A172 (cell line): Measurements from ENCODE around the gene ATXN7L3B. TPM values are rescaled to one million over a fixed set of nuclear protein-coding genes. Genes with fewer than 3 reads are reported as not detected.
A peak's percentile ranks its signal among the peaks of the same experiment; 100 is the strongest.

Source experiments
- DNase-seq: peaks from one replicate; pipeline ENCODE4 v3.0.0-alpha.2; 2015; ENCODE audit warnings: low spot score
- total RNA-seq: library from RNA; depleted of rRNA; stranded (reverse); fragments of >200 nt; shearing (Covaris generic); gene quantifications from 2 replicates; pipeline ENCODE4 v1.2.3, GENCODE V29; 2014; rRNA removed

The ATXN7L3B gene, protein sequence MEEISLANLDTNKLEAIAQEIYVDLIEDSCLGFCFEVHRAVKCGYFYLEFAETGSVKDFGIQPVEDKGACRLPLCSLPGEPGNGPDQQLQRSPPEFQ
- 18.4 and 19.3 TPM in 2 replicates for total RNA-seq

DNA sequence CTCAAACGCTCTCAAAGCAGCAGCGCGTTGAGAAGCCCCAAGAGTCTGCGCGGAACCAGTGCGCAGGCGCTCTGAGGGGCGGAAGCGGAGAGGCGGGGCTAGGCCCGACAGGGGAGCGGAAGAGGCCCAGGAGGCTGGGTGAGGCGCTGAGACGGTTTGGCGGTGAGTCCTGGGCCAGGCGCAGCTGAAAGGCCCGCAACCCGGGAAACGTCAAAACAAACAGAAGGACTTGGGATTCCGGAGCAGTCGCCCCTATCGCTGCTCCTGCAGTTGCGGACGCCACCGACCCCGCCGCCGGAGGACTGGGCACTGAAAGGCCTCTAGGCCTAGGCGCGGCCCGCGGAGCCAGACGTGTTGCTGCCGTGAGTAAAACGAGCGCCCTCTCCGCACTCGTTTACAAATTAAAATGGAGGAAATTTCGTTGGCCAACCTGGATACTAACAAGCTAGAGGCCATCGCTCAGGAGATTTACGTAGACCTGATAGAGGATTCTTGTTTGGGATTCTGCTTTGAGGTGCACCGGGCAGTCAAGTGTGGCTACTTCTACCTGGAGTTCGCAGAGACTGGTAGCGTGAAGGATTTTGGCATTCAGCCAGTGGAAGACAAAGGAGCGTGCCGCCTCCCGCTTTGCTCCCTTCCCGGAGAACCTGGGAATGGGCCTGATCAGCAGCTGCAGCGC lies at the start of gene ATXN7L3B:
ATXN7L3B (plus strand) TSS at position 129 of the 679 bp plus-strand sequence; CDS start at position 407, 278 bp downstream.
- peak; percentile 83 for DNase-seq

DNA sequence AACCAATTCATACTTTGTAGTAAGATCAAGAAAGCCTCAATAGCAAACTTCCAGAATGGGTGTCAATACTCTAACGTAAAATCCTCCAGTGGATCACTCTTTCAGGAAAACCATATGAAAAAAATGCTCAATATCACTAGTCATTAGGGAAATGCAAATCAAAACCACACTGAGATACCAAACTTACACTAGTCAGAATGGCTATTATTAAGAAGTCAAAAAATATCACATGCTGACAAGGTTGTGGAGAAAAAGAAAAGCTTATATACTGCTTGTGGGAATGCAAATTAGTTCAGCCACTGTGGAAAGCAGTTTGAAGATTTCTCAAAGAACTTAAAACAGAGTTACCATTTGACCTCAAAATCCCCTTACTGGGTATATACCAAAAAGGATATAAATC lies 49.5 kb upstream of the ATXN7L3B start:
- DNase-seq: no peak

DNA sequence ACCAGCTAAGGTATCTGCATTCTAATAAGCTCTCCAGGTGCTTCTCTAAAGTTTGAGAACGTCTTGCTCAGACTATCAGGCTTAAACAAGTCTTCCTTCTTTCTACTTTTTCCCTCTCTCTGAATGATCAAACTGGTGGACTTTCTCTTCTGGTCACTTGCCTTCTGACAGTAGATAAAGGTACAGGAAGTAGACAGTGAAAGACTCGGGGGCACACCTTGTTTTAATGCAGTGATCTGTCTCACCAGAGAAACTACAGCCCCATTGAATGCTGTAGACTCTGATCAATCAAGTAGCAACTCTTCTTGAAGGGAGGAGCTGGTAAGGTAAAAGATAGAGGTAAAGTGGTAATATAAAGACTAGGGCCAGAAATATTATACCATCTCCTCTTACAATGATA lies 48.1 kb upstream of the ATXN7L3B start:
- no peak for DNase-seq

DNA sequence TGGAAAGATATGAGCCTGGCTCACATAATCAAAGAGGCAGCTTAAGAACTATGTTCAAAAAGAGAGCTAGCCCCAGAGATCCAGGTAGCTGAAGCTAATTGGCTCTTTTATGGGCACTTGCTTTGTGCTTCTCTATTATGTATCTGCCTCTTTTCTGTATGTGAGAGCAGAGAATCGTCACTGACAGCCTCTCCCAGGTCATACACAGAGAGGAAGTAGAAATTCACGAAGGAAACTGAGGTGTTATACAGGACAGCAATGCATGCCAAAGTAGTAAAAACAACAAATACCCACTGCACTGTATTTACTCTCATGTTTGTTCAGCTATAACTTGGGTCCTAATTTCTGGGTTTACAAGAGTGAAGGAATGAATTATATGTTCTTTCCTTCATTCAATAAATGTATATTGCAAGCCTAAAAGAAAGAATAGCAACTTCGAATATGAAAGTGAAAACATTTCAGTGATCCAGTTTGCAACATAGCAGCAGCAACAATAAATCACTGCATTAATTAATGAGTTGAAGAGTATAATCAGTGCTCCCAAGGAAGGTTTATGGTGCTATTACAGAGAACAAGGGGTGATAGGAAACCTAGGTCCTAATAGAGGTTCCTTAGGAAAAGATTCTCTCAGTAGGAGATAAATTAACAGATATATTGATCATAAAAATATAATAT lies 47.1 kb upstream of the ATXN7L3B start:
- no peak for DNase-seq

DNA sequence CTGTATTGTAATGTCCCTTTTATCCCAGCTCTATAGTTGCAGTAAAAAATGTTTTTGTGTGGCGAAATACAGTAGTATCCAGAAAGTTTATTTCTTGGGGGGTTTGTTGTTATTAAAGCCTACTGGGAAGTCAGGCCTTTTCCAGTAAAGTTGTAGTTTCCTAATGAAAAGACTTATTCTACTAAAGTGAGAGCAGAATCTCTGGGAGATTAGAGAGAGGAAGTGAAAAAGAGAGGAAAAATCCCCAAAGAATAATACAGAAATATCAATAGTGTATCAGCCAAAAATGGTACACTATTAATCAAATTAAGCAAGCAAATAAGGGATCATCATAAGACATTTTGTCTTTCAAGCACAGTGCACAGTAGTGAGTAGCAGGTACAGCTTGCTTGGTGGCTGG lies 46.3 kb upstream of the ATXN7L3B start:
- DNase-seq: no peak

DNA sequence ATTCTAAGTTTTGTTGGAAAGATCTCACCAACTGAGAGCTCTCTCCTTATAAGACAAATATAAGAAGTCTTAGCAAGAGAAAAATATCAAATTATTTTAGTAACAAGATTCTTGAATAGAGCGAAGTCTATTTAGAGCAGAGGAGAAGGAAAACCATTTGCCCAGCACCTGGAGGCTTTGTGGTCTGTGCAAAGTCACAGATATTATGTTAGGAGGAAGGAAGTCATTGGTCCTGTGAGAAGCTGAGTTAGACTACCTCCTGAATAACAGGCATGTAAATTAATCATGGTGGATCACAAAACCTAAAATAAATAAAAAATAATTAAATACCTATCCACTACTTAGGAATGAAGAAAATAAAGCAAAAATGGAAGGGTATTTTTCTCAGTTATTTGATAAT lies 38.4 kb upstream of the ATXN7L3B start:
- no peak for DNase-seq

DNA sequence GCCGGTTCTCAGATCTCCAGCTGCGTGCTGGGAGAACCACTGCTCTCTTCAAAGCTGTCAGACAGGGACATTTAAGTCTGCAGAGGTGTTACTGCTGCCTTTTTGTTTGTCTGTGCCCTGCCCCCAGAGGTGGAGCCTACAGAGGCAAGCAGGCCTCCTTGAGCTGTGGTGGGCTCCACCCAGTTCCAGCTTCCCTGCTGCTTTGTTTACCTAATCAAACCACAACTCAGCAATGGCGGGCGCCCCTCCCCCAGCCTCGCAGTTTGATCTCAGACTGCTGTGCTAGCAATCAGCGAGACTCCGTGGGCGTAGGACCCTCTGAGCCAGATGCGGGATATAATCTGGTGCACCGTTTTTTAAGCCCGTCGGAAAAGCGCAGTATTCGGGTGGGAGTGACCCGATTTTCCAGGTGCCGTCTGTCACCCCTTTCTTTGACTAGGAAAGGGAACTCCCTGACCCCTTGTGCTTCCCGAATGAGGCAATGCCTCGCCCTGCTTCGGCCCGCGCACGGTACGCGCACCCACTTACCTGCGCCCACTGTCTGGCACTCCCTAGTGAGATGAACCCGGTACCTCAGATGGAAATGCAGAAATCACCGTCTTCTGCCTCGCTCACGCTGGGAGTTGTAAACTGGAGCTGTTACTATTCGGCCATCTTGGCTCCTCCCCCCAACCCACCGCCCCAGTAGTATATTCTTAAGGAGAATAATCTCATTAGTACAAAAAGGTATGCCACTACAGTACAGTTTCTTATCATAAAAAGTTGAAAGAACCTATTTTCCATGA lies 28.6 kb upstream of the ATXN7L3B start:
- DNase-seq: peak; percentile 4

DNA sequence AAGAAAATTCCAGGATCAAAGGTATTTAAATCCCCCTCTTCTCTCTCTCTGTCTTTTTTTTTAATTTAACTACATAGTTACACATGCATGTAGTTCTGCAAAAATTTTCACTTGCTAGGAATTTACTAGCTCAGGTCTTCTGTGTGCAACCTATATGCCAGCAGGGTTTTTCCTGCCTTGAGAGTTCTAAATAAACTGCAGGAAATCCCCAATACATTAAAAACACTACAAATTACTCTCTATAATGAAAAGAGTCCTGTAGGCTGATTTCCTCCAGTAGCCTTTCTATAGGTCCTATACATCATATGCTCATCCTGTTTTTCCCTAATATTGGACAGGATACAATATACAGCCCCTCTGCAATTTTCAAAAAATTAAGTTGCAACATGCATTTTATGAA lies 27.7 kb upstream of the ATXN7L3B start:
- DNase-seq: no peak

DNA sequence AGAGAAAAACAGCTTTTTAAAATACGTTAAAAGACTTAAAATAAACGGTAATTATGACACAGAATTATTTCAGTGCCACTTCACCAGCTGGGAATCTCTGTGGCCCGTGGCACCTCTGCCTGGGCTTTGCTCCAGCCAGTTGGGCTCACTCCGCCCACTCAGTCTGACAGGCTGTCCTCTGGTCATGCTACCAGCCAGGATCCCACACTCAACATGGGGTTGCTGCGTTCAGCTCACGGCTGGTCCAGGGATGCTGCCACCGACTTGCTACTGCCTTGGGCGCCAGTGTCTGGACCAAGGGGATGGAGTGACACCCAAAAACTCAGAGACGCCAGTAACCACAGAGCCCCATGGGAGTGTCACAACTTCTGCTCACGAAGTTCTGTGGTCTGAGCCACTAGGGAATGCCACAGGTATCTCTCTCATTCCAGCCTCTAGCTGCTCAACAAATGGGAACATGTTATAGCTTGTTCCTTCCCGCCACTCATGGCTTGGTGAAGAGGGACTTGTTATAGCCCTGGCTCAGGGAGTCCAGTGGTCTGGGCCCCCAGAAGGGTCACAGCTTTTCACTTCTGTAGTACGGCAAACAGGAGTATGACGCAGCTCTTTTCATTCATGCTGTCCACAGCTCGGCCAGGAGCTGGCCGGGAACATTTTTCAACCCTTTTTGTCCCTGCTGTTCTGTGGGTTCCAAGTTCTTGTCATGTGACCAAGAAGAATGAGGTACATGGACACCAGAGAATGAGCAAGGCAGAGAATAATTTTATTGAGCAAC lies 23.4 kb upstream of the ATXN7L3B start:
- DNase-seq: peak; percentile 13

DNA sequence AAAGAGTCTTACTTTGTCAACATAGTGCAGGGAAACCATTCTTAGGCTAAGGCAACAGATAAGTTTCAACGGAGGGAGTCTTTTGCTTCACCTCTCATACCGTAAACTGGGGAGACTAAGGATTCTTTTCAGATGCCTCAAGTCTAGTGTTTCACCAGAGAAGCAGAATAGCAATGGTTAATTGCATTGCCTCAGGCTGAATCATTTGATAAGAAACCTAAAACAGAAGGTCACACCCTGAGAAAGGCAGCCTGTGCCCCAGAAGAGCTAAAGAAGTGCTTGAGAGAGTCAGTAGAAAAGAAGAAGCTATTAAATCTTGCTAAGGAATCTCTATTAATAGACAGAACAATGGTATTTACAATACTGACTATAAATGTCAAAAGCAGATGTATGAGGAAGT lies 21.8 kb upstream of the ATXN7L3B start:
- peak; percentile 75 for DNase-seq

DNA sequence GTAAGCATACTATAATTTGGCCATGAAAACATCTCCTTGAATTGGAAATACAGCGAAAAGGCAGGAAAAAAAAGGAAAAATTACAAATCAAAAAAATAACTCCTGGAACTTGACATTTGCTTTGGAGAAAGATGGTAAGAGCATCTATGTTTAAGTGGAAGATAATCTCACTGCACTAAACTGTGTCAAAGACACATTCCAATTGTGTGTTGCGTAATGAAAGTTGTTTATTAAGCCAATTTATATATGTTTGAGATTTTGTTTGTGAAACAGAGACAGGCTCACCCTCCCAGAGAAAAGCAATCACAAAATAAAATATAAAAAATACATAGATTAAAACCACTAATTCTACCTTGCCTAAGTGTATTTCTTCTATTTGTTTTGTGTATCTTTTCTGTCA lies 11.1 kb upstream of the ATXN7L3B start:
- DNase-seq: no peak

DNA sequence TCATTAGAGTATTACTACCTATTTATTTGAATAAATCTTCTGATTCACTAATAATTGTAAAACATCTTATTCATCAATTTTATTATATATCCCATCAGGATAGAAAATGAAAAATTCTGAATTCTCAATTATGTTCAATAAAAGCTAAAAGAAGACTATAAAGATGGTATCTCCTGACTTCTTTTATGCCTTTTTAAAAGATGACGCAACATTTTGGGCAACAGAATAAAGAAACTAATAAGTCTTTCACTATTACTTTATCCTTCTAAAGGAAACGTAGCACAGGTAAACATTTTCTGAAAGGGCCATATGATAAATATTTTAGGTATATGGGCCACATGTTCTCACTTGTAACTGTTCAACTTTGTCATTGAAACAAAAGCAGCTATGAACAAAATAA lies 10.1 kb upstream of the ATXN7L3B start:
- no peak for DNase-seq

DNA sequence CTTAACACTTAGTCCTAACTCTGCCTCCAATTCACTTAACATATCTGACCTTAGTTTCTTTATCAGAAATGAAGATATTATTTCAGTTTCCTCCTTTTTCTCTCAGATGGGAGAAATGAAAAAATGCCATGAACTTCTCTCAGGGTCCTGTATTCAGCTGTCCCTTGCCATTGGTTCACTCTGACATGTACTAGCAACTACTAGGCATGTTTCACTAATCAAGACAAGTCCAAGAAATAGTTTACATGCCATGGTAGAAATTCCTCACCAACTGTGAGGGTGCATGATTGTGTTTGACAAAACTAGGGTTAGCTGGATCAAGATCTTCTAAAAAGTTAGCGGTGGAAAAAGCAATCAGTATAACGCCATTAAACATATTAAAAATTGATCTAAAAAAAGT lies 7.0 kb upstream of the ATXN7L3B start:
- no peak for DNase-seq

DNA sequence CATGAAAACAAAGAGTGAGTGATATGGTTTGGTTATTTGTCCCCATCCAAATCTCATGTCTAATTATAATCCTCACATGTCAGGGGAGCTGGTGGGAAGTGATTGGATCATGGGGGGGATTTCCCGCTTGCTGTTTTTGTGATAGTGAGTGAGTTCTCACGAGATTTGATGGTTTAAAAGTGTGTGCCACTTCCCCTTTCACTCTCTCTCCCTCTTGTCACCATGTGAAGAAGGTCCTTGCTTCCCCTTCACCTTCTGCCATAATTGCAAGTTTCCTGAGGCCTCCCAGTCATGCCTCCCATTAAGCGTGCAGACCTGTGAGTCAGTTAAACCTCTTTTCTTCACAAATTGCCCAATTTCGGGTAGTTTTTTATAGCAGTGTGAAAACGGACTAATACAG lies 2.1 kb upstream of the ATXN7L3B start:
- DNase-seq: no peak

DNA sequence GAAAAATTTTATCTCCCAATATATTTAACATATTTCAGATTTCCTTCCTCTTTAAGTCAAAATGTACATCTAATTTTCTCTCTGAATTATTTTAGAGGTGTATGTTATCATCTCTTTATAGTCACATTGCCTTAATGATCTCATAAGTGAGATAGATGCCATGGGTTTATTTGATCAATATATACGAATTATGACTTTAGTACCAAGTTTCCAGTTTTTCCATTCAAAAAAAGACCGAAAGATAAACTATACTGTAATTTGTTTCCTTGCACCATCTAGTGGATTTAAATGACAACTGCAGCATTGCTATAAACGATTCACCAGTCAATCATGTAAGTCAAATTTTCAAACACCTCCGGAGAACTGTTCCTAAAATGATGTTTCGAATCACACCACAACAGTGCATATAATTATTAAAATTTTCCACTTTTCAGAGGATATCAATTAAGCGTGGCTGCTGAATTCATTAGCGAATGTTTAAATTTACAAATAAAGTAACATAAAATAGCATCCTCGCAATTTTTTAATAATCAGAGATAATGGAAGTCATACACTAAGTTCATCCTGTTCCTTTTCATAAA lies 419 bp upstream of the ATXN7L3B start:
- DNase-seq: peak; percentile 62

DNA sequence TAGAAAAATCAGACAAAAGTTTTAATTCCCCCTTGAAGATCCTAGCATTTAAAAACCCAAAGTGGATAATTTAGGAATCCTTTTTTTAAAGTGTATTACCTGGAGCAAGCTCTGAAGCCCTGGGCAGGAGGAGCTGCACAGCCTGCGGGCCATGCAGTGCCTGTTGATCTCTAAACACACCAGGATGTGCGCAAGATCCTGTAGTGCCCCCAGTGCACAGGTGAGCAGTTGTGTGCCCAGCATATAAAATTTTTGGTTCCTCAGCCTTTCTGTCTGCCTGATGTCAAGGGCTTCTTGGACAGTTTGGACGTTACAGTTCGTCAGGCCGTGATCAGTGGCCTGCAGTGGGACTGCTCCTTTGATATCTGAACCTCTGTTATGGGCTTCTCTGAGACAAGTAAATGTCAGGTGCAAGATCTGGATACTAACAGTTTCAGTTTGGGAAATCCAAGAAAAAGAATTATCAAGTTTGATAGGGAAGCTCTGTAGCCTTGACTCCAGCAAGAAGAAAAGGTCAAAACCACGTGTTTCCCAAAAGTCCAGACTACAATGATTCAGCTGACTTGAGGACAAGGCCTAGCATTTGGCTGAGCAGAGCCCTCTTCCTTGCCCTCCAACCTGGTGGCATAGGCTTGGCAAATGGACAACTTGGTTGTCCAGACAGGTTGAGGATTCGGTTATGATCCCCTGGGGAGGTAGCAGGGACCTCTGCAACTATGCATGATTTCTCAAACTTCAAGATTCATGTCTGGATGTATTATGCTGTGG lies 1.0 kb downstream of the ATXN7L3B start:
- no peak for DNase-seq

DNA sequence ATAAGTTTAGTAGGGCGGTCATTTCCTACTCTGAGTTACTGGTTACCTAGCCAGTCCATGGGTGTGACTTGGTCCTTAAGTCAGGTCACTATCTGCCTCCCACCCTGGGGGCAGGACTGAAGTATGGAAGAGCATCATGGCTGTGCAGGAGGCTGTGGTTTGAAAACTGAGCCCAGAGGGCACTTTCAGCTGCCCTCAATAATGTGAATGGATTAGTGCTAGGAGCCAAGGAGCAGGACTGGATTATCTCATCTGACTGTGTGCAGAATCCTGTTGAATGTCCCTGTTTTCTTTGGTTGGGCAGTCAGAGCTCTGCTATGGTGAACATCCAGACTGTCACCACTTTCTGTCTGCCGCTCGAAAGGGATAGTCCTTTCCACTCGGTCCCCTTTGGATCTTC lies 1.6 kb downstream of the ATXN7L3B start:
- DNase-seq: no peak

DNA sequence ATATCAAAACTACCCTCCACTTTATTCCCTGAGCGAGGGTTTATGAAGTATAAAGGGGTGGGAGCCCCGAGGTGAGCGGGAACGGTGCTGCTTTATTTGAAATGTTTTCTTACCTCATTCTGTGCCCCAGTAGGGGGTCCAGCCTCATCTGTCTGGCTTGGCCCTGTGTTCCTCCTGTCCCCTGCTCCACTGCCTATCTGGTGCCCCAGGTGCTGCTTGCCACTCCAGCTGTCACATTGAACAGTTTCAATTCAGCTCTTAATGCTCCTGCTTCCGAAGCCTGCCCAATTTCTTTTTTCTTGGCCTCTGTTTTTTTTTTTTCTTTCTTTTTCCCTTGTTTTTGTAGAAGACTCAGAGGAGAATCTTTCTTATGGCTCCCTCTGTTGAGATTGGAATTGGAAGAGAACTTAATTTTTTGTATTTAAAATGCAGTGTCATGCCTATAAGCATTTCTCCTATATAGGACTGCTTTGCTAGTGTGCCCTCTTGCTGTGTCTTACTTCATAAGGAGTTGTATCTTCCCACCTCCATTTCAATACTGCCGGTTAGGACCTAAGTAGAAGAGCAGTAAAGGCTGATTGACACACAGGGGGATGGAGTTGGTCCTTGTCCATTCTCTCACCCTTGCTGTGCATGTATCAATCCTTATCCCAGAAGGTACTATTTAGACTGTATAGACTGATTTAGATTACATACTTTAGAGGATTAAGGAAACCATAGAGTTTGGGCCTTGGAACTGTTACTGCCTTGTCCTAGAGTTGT lies 2.3 kb downstream of the ATXN7L3B start:
- DNase-seq: no peak

DNA sequence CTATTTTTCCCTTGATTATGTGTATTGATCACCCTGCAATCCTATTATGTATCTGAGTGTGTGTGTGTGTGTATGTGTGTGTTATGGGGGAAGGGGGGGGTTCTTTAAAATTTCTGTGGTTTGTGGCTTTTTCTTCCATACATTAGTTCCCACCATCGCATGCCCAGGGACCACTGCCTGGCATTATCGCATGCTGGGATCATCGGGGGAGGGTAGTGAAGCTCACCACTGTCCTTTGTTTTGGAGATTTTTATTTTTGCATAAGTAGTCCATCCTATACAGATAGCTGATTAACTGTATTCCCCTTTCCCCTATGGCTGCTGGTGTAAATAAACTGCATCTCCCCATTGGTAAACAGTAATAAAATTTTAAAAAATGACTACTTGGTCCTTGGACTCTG lies 3.4 kb downstream of the ATXN7L3B start:
- DNase-seq: no peak

DNA sequence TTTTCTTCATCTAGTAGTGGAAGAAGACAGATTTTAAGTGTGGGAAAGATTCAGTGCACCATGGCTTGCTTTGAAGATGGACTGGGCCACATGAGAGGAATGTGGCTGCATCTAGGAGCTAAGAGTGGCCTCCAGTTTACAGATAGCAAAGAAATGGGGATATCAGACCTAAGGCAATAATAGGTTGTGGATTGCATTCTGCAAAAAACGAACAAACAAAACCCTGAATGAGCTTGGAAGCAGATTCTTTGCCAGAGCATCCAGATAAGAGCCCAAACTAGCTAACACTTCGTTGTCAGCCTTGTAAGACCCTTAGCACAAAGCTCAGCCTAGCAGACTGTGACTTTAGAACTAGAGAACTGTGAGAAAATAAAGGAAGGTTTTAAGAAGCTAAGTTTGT lies 9.6 kb downstream of the ATXN7L3B start:
- no peak for DNase-seq
